Upper lobe of left lung (tissue), 4 donors: ENCODE measurements around the gene PRKG1.

Experiments
- CTCF ChIP-seq, 6 experiments: fragments of 450-650 bp in 4 of 6; fragments of 200-600 bp in 2 of 6; sonication (generic) in 2 of 6; IDR thresholded peaks; one replicate each; pipeline ENCODE4 v1.5.1; 2016 to 2019; ENCODE audit warnings: antibody characterized with exemption in 6 of 6
- EP300 ChIP-seq, 4 donors: sonication (generic); formaldehyde crosslinking; IDR thresholded peaks; one replicate each; pipeline ENCODE4 v1.5.1; 2017; ENCODE audit warnings: antibody characterized with exemption in 4 of 4, control low read depth in 2 of 4
- POLR2A ChIP-seq, 4 donors: fragments of 450-650 bp; IDR thresholded peaks; one replicate each; pipeline ENCODE4 v1.5.1; 2016 to 2017; ENCODE audit warnings: antibody characterized with exemption in 4 of 4, mild to moderate bottlenecking in 2 of 4

GRCh38 chr10:52316500-52316899 lies 1242.2 kb downstream of the PRKG1 start:
- TF ChIP-seq CTCF (IDR thresholded peaks at IDR 0.05) (no peak), POLR2A (IDR thresholded peaks at IDR 0.05) (no peak), EP300 (IDR thresholded peaks at IDR 0.05) (no peak)
